GM19023 (cell line): ENCODE results near the gene NLGN1.
"Not testable (repeated sequence)": the region's sequence is repeated elsewhere in the genome, so short reads cannot be mapped to it uniquely, and the experiment has no call there.

Experiments used
- ATAC-seq: cut with Tn5 transposase; IDR thresholded peaks from one replicate; pipeline ENCODE4 v1.9.1; 2021; ENCODE audit warnings: mild to moderate bottlenecking, moderate library complexity; ENCODE audit not compliant: unreplicated experiment

The NLGN1 gene

DNA sequence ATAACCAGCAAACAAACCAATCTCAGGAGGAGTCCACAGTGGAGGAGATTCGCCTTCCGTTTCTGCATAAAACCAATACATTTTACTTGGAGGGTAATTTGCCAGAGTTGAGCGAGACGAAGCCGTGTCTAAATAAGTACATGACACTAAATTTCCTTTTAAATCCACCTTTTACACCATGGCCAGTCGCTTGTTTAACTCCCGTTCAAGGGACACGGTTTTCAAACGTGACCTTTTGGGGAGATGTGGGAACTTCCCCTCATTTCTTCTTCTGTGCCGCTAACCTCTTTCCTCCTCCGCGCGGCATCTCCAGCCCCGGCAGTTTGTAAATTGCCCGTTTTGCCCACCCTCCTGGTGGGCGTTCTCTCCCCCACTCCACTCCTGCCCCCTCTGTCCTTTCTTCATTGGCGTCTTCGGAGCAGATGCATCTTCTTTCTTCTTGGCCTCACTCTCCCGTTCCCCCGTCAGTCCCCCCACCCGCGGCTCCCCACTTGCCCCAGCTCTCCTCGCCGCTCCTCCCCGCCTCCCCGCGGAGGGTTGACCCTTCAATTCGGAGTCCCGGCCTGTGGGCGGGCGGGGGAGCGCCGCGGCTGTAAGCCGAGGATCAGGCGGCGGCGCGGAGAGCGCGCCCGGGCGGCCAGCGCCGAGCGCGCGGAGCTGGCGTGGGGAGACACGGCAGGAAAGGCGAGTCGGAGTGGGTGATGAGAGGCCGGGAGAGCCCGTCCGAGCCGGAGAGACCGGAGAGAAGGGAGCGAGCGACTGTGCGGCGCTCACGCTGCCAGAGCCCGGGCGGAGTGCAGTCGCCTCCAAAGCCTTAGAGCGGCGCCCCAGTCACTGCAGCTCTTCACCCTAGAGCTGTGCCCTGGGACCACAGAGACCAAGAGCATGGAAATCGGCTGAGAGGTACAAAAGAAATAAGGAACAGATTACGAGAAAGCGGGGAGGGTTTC, at the start of gene NLGN1:
Gene NLGN1, plus strand, starts transcription at position 584 of the 950 bp plus-strand sequence.
- no peak for ATAC-seq

DNA sequence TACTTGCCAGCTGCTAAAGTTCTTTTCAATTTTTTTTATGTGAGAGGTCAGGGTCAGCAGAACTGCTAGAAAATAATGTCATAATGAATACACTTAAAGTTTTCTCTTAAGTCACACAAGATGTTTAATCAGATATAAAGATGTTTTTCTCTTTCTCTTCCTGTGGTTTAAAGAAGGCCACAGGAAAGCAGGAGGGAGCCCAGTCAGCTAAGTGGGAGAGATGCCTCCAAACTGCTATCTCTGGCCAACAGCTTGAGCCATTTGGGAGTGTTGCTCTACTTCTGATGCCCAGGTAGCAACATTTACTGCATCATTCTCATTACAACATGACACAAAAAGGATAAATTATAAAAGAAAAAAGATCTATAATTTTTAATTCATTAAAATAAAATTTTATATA, 45.7 kb upstream of the NLGN1 start:
- no peak for ATAC-seq

DNA sequence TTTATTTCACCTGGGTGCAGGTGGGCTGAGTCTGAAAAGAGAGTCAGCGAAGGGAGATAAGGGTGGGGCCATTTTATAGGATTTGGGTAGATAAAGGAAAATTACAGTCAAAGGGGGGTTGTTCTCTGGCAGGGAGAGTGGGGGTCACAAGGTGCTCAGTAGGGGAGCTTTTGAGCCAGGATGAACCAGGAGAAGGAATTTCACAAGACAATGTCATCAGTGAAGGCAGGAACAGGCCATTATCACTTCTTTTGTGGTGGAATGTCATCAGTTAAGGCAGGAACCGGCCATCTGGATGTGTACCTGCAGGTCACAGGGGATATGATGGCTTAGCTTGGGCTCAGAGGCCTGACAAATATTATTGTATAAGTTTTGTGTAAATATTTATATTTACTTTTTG, 44.4 kb upstream of the NLGN1 start:
- ATAC-seq = not testable (repeated sequence)

DNA sequence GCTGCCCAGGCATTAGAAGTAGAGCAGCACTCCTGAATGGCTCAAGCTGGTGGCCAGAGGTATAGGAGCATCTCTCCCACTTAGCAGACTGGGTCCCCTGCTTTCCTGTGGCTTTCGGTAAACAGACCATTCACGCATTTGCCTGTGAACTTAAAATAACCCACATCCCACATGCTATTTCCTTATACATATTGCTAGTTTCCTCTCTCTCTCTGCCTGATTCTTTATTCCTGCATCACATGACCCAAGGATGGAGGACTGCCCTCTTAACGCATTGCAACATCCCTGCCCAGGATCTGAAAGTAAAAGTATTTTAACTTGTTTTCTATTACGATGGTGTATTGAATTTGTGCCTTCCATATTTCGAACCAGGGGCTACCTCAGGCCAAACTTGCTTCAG, 43.4 kb upstream of the NLGN1 start:
- no peak for ATAC-seq

DNA sequence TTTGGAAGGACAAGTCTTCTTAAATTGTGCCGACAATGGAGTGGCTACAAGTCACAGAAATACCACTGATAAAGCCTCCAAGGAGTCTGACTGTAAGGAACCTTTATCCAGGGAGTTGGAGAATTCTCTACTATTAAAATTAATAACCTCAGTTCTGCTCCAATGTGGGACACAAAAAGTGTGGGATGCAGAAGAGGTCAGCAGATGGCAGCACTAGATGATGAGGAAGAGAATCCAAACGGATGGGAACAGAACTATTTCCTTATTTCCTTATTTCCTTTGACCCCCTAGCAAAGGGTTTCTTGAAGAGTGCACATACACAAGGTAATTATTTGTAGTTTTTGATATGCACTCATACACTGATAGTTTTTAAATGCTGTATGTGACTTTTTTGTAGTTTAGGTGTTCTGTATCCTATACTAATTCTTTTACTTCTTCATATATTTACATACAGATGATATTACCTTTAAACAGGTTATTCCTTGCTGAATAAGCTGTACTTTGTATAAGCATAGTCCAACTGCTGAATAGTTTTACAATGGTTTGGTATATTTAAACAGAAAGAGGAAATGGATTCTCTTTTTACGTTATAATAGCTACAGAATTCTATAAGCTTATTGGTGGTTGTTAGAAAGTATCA, 25.6 kb upstream of the NLGN1 start:
- no peak for ATAC-seq

- no peak for ATAC-seq
Observed at GRCh38 chr3:173380681-173381080, 16.9 kb upstream of the NLGN1 start.

DNA sequence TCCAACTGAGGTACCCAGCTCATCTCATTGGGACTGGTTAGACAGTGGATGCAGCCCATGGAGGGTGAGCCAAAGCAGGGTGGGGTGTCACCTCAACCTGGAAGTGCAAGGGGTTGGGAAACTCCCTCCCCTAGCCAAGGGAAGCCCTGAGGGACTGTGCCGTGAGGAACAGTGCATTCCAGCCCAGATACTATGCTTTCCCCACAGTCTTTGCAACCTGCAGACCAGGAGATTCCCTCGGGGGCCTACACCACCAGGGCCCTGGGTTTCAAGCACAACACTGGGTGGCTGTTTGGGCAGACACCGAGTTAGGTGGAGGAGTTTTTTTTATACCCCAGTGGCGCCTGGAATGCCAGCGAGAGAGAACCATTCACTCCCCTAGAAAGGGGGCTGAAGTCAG, 15.6 kb upstream of the NLGN1 start:
- not testable (repeated sequence) for ATAC-seq

- peak; percentile 43 for ATAC-seq
Observed at GRCh38 chr3:173395073-173395411, 2.5 kb upstream of the NLGN1 start.

DNA sequence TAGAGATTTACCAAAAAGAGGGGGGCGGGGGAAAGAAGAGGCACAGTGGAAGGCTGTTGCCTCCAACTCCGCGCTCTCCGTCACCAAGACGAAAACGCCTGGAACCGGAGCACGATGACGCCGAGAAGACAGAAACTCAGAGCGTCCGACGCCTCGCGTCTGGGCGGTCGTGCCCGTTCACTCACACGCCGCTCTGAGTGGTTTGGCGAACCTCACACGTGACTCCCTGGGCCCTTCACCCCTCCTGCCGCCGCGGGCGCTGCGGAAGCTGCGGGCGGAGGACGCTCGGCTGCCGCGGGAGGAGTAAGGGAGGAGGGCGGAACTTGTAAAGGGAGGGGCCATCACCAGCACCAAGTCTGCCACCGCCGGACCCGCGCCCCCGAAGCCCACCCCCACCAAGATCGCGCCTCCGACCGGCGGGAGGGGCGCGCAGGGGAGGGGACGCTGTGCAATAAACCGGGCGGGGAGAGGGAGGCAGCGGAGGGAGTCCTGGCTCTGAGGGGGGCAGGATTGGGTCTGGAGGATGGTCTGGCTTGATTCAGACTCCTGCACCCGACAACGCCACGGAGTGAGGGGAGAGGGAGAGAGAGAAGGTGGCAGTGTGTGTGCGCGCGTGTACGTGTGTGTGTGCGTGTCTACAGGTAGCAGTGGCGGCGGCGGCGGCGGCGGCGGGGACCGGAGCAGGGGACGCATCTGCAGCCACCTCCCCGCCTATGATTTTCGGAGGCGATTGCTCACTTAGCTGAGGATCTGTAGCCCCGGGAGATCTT, 1.9 kb upstream of the NLGN1 start:
- ATAC-seq = peak; percentile 91

DNA sequence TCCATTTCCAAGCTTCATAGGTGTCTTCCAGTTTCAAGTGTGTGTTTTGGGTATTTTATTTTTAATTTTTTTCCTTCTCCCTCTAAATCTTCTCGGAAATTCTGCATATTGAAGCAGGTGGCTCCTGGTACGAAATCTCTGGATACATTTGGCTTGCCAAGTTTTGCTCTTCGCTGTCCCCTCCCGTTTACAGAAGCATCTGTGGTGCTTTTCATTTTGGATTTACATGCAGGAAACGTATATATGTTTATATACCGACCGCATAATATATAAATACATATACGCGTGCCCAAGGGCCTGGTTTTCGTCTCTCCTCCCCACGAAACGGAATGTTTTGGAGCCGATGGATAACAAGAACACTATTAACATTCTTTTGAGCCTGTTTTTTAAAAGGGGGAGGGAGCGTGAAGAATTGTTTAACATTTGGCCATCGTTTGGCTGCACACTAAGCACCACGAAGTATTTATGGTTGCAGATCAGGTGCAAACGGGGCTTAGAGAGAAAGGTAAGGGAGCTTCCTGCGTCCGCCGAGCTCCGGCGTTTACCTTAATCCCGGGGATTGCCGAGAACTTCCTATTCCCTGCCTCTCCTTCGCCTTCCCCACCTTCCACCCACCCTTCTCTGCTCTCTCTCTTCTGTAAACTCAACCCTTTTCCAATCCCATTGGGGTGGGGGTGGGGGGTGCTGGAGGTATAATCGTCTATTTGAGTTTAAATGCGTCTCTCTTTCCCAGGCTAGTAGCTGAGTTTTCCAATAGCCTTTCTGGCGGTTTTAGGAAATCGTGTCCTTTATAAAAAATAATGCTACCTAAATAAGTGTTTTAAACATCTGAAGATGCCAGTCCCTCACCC, 1.1 kb upstream of the NLGN1 start:
- ATAC-seq = no peak

- ATAC-seq = no peak
Observed at GRCh38 chr3:173398111-173398479, 551 bp downstream of the NLGN1 start.

DNA sequence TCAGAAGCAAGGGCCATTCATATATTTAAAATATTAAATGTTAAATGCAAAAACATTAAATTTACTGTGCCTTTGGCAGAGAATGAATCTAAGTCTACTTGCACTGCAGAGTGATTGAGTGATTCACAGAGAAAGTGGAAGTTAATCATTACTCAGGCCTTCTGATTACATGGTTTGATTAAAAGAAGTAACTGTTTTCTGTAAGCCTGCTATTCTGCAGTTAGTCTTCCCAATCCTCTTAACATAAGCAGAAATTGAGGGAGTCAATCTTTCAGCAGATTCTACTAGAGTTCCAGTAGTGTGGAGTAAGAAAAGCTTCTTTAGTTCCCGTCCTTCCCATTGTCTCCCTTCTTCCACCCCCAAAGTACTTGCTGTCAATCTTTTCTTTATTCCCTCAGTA, 1.5 kb downstream of the NLGN1 start:
- no peak for ATAC-seq

- no peak for ATAC-seq
Observed at GRCh38 chr3:173401369-173401768, 3.8 kb downstream of the NLGN1 start.

GRCh38 chr3:173402656-173403055, 5.1 kb downstream of the NLGN1 start:
- ATAC-seq = no peak

- ATAC-seq = no peak
Observed at GRCh38 chr3:173403376-173403775, 5.8 kb downstream of the NLGN1 start.

DNA sequence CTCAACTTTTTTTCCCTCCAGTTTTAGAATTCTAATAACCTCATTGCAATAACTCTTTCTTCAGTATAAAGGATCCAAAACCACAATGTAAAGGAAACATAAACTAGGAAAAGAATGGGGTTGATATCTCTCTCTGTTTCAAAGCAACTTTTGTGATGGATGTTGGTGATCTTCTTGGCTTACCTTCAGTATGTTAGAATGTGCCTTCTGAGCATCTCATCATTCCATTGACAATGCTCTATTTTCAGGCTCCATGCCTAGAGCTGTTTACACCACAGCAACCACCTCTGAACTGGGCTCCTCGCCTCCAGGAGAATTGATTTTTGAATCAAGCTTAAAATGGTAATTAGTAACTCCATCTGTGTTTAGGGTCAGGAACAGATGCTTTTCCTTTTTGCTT, 6.6 kb downstream of the NLGN1 start:
- ATAC-seq = no peak

GRCh38 chr3:173410436-173410835, 12.9 kb downstream of the NLGN1 start:
- no peak for ATAC-seq

- ATAC-seq = no peak
Observed at GRCh38 chr3:173410849-173411248, 13.3 kb downstream of the NLGN1 start.

DNA sequence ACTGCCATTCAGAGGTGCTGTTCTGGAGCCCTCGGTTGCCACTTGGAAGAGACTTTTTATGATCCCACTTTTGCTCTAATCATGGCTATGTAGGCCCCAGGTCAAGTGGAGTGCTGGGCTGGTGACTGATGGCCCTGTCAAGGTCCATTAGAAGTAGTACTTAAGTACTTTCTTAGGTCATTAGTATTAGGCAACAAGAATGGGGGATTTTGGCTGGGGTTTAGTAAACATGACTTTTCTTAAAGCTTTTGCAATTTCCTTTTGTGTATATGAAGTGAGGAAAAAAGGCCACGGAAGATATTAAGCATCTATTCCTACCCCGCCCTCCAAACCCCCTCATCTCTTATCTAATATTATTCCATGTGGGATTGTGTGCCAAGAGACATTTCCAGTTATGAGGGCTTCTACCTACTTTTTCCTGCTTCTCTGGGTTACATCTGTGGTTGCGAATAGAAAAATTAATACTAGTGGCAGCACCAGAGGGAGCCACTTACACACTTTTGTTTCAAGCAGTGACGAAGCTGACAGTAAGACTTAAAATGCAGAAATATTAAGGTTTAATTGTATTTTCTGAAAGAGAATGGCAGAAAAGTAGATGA, 13.9 kb downstream of the NLGN1 start:
- no peak for ATAC-seq

DNA sequence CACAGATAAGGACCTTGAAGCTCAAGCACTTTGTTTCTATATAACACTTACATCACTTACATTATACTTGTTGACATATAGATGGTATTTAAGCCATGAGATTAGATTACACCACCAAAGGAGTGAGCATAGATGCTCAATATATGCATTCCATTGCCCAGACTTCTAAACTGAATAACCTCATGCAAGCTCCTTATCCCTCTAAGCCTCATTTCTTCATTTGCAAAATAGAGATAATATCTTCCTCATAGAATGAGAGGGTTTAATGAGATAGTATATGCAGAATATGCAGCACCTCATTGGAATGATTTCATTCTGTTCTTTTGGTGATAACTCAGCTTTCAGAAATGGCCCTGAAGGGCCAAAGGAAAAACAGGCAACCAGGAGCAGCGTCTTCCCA, 18.5 kb downstream of the NLGN1 start:
- no peak for ATAC-seq
